HG03469 (cell line): ENCODE measurements around the gene ZBTB17.
"Not testable (repeated sequence)": the region's sequence is repeated elsewhere in the genome, so short reads cannot be mapped to it uniquely, and the experiment has no call there.

Experiments used
- ATAC-seq: cut with Tn5 transposase; IDR thresholded peaks from one replicate; pipeline ENCODE4 v1.9.1; 2021; ENCODE audit warnings: mild to moderate bottlenecking, moderate library complexity, moderate number of reproducible peaks; ENCODE audit not compliant: unreplicated experiment

The ZBTB17 gene

GRCh38 chr1:16012590-16013219 lies 36.8 kb upstream of the ZBTB17 start:
- no peak for ATAC-seq

- ATAC-seq: no peak
Observed at GRCh38 chr1:16011936-16012589, 36.2 kb upstream of the ZBTB17 start.

DNA sequence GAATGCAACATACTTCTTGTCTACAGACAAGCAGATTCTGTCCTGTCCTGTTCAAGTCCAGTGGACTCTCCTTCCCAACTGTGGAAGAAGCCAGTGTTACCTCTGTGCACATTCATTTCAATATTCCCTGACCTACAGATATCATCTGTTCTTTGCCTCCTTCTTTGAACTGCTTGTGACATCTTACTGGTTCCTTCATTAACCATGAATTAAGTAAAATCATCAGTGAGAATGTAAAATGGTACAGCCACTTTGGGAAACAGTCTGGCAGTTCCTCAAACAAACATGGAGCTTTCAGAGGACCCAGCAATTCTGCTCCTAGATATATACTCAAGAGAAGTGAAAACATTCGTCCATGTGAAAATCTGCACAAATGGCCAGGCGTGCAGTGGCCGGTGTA lies 34.9 kb upstream of the ZBTB17 start:
- no peak for ATAC-seq

GRCh38 chr1:16009678-16010077 lies 33.8 kb upstream of the ZBTB17 start:
- ATAC-seq: no peak

- ATAC-seq: no peak
Observed at GRCh38 chr1:16009030-16009460, 33.1 kb upstream of the ZBTB17 start.

GRCh38 chr1:16007671-16008341 lies 31.9 kb upstream of the ZBTB17 start:
- no peak for ATAC-seq

DNA sequence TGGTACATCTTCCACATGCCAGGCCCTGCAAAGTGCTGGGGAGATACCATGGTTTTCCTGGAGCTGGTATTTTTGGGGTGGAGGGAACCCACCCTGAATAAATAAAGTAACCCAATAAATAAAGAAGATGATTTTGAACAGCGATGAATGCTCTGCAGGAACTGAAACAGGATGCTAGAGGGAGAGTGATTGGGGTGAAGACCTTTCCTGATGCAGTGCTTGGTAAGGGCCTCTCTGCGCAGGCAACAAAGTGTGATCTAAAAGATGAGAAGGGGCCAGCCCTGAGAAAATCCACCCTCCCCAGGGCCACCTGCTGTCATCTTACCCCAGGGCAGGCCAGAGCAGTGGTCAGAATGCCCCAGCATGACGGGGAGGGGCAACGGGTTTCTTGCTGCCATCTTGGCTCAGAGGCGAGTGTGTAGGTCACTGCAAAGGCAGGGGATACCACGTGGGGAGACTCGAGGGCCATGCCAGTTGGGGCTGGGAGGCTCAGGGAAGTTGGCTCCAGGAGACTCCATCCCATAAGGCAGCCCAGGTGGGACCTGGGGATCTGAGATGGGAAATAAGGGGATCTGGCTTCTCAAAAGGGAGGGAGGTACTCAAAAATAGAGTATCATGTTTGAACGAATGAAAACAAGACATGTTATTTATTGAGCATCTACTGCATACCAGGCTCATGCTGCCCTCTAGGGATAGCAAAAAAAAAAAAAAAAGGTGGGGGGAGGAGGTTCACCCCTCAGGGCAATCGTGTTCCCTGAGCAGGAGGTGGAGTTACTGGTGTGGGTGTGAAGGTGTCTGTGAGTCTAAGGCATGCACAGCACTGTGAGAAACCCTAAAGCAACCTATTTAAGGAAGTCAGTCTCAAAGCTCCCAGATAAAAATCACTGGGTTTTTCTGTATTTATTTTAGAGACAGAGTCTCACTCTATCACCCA lies 30.9 kb upstream of the ZBTB17 start:
- no peak for ATAC-seq

DNA sequence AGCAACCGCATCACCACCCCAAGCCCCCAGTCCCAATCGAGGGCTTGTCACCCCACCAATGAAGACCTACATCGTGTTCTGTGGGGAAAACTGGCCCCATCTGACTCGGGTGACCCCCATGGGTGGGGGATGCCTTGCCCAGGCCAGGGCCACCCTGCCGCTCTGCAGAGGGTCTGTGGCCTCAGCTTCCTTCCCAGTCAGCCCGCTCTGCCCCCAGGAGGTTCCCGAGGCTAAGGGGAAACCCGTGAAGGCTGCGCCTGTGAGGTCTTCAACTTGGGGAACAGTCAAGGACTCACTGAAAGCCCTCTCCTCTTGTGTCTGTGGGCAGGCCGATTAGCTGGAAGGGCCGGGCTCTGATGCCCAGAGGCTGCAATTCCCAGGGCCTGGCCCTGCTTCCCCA lies 30.1 kb upstream of the ZBTB17 start:
- ATAC-seq: no peak

DNA sequence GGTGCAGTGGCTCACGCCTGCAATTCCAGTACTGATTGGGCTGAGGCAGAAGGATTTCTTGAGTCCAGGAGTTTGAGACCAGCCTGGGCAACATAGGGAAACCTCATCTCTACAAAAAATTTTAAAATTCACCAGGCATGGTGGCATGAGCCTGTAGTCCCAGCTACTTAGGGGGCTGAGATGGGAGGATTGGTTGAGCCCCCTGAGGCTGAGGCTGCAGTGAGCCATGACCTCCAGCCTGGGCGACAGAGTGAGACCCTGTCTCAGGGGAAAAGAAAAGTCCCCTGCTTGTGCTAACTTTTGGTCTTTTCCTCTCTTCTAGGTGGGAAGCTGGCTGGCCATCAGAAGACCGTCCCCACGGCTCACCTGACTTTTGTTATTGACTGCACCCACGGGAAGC lies 29.7 kb upstream of the ZBTB17 start:
- ATAC-seq: no peak

DNA sequence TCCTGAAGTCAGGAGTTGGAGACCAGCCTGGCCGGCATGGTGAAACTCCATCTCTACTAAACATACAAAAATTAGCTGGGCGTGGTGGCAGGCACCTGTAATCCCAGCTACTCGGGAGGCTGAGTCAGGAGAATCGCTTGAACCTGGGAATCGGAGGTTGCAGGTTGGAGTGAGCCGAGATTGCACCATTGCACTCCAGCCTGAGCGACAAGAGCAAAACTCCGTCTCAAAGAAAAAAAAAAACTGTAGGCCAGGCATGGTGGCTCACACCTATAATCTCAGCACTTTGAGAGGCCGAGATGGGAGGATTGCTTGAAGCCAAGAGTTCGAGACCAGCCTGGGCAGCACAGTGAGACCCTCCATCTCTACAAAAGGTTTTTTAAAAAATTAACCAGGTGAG lies 25.4 kb upstream of the ZBTB17 start:
- not testable (repeated sequence) for ATAC-seq

- ATAC-seq: no peak
Observed at GRCh38 chr1:15998929-15999328, 23.0 kb upstream of the ZBTB17 start.

- ATAC-seq: no peak
Observed at GRCh38 chr1:15997637-15998280, 21.9 kb upstream of the ZBTB17 start.

- ATAC-seq: no peak
Observed at GRCh38 chr1:15997076-15997585, 21.2 kb upstream of the ZBTB17 start.

DNA sequence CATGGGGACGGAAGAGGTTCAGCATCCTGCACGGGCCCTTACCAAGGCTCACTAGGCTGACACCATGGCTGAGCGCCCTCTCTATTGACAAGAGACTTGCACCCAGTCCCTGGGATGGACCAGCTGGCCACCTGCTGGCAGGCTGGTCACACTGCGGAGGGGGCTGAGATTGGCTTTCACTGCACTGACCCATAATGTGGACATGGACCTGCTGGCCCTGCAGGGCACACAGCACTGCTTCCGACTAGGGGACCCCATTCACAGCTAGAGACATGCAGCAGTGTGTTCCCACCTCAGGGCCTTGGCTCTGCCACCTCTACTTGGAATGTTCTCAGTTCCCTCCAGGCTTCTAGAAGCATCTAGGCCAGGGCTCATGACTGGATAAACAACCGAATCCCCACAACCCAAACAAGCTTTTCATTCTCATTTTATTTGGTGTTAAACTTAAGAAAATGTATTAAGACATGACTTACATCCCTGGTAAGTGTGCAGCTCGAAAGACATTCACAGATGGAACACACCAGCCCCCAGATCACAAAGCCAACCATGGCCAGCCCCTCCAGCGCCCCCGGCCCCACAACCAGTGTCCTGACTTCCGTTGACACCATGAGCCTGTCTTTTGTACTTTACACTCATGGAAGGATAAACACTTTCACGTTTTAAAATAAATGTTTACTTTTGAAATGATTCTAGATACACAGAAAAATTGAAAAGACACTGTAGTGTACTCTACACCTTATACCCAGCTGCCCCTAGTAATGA lies 18.9 kb upstream of the ZBTB17 start:
- no peak for ATAC-seq

- no peak for ATAC-seq
Observed at GRCh38 chr1:15994081-15994480, 18.2 kb upstream of the ZBTB17 start.

DNA sequence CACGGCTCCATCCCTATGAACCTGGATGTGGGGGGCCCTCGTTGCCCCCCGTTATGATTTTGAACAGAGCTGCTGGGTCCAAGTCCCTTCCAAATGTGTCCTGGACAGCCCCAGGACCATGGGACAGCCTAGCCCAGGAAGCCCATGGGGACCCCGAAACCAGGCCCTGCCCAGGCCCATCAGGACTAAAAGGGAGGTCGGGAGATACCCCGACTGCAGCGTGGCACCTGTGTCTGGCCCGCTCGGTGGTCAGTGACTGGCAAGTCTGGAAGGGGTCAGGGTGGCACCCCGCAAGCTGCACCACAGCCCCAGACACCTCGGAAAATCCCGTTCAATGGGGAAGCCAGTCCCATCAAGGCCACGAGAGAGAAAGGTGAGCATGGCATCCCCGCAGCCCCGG lies 17.8 kb upstream of the ZBTB17 start:
- no peak for ATAC-seq

- no peak for ATAC-seq
Observed at GRCh38 chr1:15992582-15993500, 16.9 kb upstream of the ZBTB17 start.

GRCh38 chr1:15992187-15992553 lies 16.3 kb upstream of the ZBTB17 start:
- ATAC-seq: no peak
